ENCODE data around the gene MSANTD2.
A peak's percentile ranks its signal among the peaks of the same experiment; 100 is the strongest.

Gene MSANTD2

DNA sequence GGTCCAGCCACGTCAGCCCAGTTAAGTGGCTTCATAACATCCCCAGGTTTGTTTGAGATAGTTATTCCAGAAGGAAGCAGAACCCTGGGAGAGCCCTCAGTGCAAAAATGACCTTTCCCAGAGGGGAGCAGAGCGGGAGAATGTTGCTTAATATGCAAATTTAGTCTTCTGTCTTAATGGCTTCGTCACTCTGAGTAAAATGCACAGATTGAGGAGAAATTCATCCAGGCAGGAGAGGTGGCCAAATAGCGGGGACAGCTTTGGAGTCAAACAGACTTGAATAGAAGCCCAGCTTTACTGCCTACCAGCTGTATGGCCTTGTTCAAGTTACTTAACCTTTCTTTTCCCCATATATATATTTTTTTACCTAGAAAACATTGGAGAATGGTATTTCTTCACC lies 72.7 kb downstream of the MSANTD2 start:
- DNase-seq: no peak

DNA sequence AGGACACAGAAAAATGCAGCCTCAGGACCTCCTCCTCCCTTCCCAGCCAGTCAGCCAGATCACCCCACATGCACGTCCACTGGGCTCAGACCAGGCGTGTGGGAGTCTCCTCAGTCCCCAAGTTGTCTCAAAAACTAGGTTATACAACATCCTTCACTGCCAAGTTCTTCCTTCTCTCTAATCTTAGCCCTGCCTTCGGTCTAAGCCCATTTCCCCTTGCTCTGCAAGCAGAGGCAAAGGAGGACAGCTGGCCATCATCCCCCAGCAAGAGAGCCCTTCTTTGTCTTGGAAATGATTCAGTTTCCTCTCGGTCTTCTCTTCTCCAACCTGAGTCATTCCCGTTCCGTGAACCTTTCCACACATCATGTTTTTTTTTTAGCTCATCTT lies 74.5 kb downstream of the MSANTD2 start:
- no peak for DNase-seq

DNA sequence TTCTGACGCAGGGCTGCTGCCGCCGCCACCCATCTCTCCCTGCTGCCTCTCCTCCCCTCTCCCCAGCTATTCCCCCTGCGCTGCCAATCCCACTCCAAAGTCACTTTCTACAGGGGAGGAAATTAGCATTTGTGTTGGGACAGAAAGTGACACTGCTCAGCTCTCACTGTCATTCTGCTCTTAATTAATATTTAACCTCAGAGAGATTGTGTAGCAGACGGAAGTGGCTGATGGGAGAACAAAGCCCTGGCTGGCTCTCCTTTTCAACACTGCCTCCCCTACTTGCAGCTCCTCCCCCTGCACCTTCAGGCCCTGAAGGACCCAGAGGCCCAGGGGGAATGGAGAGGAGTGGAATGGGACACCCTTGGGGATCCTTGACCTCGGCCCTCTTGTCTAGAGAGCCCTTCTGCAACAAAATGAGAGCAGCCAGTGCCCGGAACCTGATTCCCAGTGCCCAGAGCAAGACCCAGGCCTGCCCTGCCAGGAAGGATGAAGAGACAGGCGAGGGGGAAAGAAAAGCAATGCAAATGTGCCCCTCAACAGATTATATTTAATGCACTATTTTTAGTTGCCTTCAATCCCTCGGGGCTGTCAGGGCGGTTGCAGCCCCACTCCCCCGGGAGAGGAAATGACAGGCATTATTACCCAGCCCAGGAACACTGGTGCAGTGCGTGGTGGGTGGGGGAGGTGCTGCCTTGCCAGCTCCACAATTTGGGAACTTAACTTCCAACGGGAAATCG lies 75.1 kb downstream of the MSANTD2 start:
- no peak for DNase-seq

DNA sequence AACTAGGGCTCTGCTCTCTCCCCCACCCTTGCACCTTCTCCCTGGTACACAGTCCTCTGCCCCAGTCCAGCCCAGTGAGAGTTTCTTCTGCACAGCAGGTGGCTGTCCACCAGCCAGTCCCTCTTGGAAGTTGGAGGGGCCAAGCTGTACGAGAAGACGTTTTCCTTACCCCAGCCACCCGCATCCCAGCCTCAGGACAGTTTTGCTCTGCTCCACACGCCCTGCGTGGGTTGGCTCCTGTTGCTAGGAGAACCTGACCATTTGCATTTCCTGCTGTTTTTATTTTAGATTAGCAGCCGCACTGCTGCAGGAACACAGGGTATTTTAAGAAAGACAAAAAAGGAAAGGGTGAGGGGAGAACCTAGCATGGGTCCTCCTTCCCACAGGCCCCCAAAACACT lies 78.0 kb downstream of the MSANTD2 start:
- DNase-seq: no peak

DNA sequence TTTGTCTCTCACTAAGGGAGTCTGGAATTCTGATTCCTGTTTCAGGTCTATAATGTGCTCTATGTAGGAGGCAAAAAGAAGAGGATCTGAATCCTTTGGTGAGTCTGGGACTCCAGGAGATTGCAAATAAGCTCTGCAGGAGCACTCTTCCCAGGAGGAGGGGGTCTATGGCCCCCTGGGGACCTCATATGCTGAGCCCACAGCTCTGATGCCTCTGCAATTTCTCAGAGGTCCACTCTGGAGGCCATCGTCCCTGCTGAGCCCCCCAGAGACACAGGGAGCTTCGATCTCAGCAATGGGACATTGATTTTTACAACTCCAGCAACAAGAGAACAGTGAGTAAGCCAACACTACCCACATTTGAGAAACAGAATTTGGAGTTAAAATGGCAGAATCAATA lies 80.7 kb downstream of the MSANTD2 start:
- no peak for DNase-seq

DNA sequence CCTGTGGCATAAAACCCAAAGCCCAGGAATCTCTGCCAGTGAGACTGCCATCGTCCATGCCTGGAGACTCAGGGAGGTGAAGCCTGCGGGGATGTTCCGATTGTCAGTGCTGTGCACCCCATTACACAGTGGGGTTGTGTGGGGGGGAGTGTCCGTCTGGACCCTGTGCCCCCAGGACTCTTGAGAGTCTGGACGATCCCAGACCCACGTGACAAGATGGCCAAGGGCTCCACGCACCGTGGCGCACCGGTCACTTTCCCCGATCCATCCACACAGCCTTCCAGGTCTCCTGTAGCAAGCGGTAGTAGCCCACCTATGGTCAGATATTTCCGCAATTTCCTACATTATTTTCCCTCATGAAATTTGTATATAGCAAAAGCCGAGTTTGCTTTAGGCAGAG lies 81.4 kb downstream of the MSANTD2 start:
- no peak for DNase-seq

DNA sequence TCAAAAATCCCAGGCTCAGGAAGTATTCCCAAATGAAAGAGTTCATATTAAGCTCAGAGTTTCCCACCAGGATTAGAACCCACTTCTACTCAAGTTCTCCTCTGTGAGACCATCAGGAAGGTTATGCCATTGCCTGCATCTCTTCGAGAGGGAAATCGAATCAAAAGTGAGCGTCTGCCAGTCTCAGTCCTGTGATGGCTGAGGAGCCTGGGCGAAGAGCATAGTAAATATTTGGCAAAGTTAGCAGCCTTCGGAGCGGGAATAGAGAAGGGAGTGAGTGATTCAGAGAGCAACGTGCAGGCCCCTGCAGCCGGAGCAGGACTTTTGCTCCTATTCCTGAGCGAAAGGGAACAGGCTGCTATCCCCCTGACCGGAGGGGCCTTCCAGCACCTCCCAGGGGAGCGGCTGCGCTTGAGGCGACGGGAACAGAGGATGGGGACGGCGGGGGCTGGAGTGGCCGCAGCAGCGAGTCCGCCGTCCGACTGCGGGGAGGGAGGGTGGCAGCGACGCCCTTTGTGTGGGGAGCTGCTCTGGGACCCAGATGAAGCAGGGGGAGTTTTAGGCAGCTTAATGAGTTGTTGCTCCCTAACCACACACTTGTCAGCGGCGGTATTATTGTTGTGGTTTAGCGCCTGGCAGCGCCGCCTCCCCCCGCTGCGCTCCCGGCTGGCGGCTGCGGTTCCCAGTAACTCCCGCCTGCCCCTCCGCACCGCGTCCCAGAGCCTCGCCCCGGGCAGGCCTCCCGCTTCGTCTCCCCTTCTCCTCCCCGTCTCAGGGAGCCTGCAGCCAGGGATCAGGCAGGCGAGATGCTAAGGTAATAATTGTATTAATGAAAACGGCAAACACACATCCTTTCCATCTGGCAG lies 82.2 kb downstream of the MSANTD2 start:
- DNase-seq: peak; percentile 33

DNA sequence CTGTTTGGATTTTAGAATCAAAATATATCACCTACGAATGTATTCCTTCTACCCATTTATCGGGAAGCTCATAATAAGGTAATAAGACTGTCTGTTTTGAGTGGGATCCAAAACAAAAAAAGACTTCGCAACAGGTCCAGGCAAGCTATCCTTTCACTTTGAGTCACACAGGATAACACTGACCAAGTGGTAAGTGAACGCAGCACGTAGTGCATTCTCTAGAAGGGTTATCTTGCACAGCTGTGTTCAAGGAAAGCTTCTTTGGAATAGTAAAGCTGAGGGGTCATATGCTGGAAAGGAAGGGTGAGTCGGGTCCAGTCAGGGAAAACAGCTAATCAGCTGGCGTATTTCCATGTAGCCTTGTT lies 82.8 kb downstream of the MSANTD2 start:
- no peak for DNase-seq

DNA sequence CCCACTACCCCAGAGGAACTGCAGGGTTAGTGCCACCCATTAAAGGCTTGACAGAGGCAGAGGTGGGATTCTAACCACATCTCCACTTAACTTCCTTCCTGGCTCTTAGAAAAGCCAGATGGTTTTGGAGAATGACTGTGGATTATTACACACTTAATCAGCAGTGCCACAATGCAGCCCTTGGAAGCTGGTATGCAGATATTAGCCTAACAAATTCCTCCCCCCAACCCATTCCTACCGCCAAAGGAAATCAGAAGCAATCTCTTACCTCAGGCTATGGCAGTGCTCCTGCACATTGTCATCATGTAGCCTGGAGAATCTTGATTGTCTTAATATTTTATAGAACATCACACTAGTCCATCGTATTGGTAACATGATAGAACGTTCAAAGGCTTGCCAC lies 83.6 kb downstream of the MSANTD2 start:
- no peak for DNase-seq

Data from CD4-positive, alpha-beta T cell treated with Interleukin-10 for 1 hour (primary cell).